Dendritic cell treated with granulocyte-macrophage colony-stimulating factor and Interleukin-4, amounts not matched to agents 40 ng/mL and 50 ng/mL, for 4 days (primary cell): ENCODE data around the gene CHST10.
"Not testable (repeated sequence)": the region's sequence is repeated elsewhere in the genome, so short reads cannot be mapped to it uniquely, and the experiment has no call there.

ENCODE experiments used
- H3K27ac Mint-ChIP-seq: one replicate; pipeline ENCODE4 v1.8.0; 2022; ENCODE audit warnings: mild to moderate bottlenecking, mixed read lengths
- H3K27me3 Mint-ChIP-seq: one replicate; pipeline ENCODE4 v1.8.0; 2022; ENCODE audit warnings: mild to moderate bottlenecking, mixed read lengths
- H3K36me3 Mint-ChIP-seq: one replicate; pipeline ENCODE4 v1.8.0; 2022; ENCODE audit warnings: low read depth, mixed read lengths
- H3K4me1 Mint-ChIP-seq: one replicate; pipeline ENCODE4 v1.8.0; 2022; ENCODE audit warnings: low read depth, mixed read lengths
- H3K4me3 Mint-ChIP-seq: one replicate; pipeline ENCODE4 v1.8.0; 2022; ENCODE audit warnings: mild to moderate bottlenecking, moderate library complexity, mixed read lengths
- H3K9me3 Mint-ChIP-seq: one replicate; pipeline ENCODE4 v1.8.0; 2022; ENCODE audit warnings: mixed read lengths
- intact Hi-C: fragments of 100-400 bp; cut with micrococcal nuclease; formaldehyde crosslinking; loops from one replicate; pipeline ENCODE4 v1.15.0; 2022

The CHST10 gene

GRCh38 chr2:100416935-100417710 lies at the start of gene CHST10:
Gene CHST10 (minus strand): TSS chr2:100417668. CDS start chr2:100406675, 10,993 bp downstream.
- H3K27me3 Mint-ChIP-seq: peaks cover 13% of the 10 kb centered on the region
- peak within 1 kb of the TSS; percentile 81 for H3K4me3 Mint-ChIP-seq
- no peaks in the 10 kb centered on the region for H3K9me3 Mint-ChIP-seq
- H3K4me1 Mint-ChIP-seq: peaks cover 43% of the 10 kb centered on the region
- H3K36me3 Mint-ChIP-seq: no peaks in the 10 kb centered on the region
- intact Hi-C loops: no loop called here
- peak within 1 kb of the TSS; percentile 67 for H3K27ac Mint-ChIP-seq

- Mint-ChIP-seq H3K27me3 (peaks cover 8% of the 10 kb centered on the region), H3K36me3 (no peaks in the 10 kb centered on the region), H3K4me1 (no peaks in the 10 kb centered on the region), H3K27ac (no peak overlapping the region), H3K9me3 (peaks cover 28% of the 10 kb centered on the region), H3K4me3 (no peak overlapping the region)
- intact Hi-C loops: no loop called here
Measured at GRCh38 chr2:100460904-100461530, 43.5 kb upstream of the CHST10 start.

- intact Hi-C loops, H3K36me3 Mint-ChIP-seq, H3K27ac Mint-ChIP-seq, H3K4me1 Mint-ChIP-seq, H3K4me3 Mint-ChIP-seq, H3K27me3 Mint-ChIP-seq: not testable (repeated sequence)
- H3K9me3 Mint-ChIP-seq: peaks cover 28% of the 10 kb centered on the region
Measured at GRCh38 chr2:100456357-100456756, 38.9 kb upstream of the CHST10 start.

- no peaks in the 10 kb centered on the region for H3K4me1 Mint-ChIP-seq
- intact Hi-C loops: no loop called here
- no peaks in the 10 kb centered on the region for H3K36me3 Mint-ChIP-seq
- no peak overlapping the region for H3K4me3 Mint-ChIP-seq
- H3K27me3 Mint-ChIP-seq: no peaks in the 10 kb centered on the region
- H3K9me3 Mint-ChIP-seq: peaks cover 11% of the 10 kb centered on the region
- H3K27ac Mint-ChIP-seq: no peak overlapping the region
Measured at GRCh38 chr2:100453853-100454252, 36.4 kb upstream of the CHST10 start.

GRCh38 chr2:100451734-100452133 lies 34.3 kb upstream of the CHST10 start:
- Mint-ChIP-seq H3K4me1 (no peaks in the 10 kb centered on the region), H3K36me3 (no peaks in the 10 kb centered on the region), H3K27me3 (no peaks in the 10 kb centered on the region), H3K4me3 (no peak overlapping the region), H3K9me3 (peaks cover 7% of the 10 kb centered on the region), H3K27ac (no peak overlapping the region)
- intact Hi-C loops: no loop called here

GRCh38 chr2:100451092-100451491 lies 33.6 kb upstream of the CHST10 start:
- Mint-ChIP-seq H3K9me3 (peaks cover under 1% of the 10 kb centered on the region), H3K4me1 (no peaks in the 10 kb centered on the region), H3K27me3 (no peaks in the 10 kb centered on the region), H3K27ac (no peak overlapping the region), H3K4me3 (no peak overlapping the region), H3K36me3 (no peaks in the 10 kb centered on the region)
- intact Hi-C loops: no loop called here

GRCh38 chr2:100446696-100447095 lies 29.2 kb upstream of the CHST10 start:
- Mint-ChIP-seq H3K4me1 (no peaks in the 10 kb centered on the region), H3K27me3 (peaks cover 2% of the 10 kb centered on the region), H3K4me3 (no peak overlapping the region), H3K9me3 (no peaks in the 10 kb centered on the region), H3K36me3 (no peaks in the 10 kb centered on the region), H3K27ac (no peak overlapping the region)
- intact Hi-C loops: no loop called here

GRCh38 chr2:100437751-100438150 lies 20.3 kb upstream of the CHST10 start:
- intact Hi-C loops: no loop called here
- H3K9me3 Mint-ChIP-seq: no peaks in the 10 kb centered on the region
- H3K27ac Mint-ChIP-seq: no peak overlapping the region
- no peak overlapping the region for H3K4me3 Mint-ChIP-seq
- H3K36me3 Mint-ChIP-seq: no peaks in the 10 kb centered on the region
- H3K4me1 Mint-ChIP-seq: no peaks in the 10 kb centered on the region
- H3K27me3 Mint-ChIP-seq: peaks cover 15% of the 10 kb centered on the region

GRCh38 chr2:100429726-100430125 lies 12.3 kb upstream of the CHST10 start:
- H3K9me3 Mint-ChIP-seq: peaks cover 9% of the 10 kb centered on the region
- H3K4me1 Mint-ChIP-seq: peaks cover 31% of the 10 kb centered on the region
- H3K27ac Mint-ChIP-seq: no peak overlapping the region
- no peaks in the 10 kb centered on the region for H3K36me3 Mint-ChIP-seq
- no peak overlapping the region for H3K4me3 Mint-ChIP-seq
- peaks cover 6% of the 10 kb centered on the region for H3K27me3 Mint-ChIP-seq
- intact Hi-C loops: loop anchor here (10.0 kb wide), 2 partner anchors 135 to 555 kb away; partner anchors contain the start of gene PDCL3

- peaks cover 32% of the 10 kb centered on the region for H3K4me1 Mint-ChIP-seq
- H3K4me3 Mint-ChIP-seq: no peak overlapping the region
- H3K27me3 Mint-ChIP-seq: peaks cover 5% of the 10 kb centered on the region
- no peak overlapping the region for H3K27ac Mint-ChIP-seq
- H3K9me3 Mint-ChIP-seq: peaks cover 9% of the 10 kb centered on the region
- intact Hi-C loops: loop anchor here (10.0 kb wide), 2 partner anchors 137 to 557 kb away; partner anchors contain the start of gene PDCL3
- no peaks in the 10 kb centered on the region for H3K36me3 Mint-ChIP-seq
Measured at GRCh38 chr2:100427627-100428258, 10.3 kb upstream of the CHST10 start.

GRCh38 chr2:100427111-100427510 lies 9.6 kb upstream of the CHST10 start:
- H3K4me1 Mint-ChIP-seq: peaks cover 37% of the 10 kb centered on the region
- H3K27me3 Mint-ChIP-seq: peaks cover 5% of the 10 kb centered on the region
- no peak overlapping the region for H3K4me3 Mint-ChIP-seq
- H3K27ac Mint-ChIP-seq: no peak overlapping the region
- no peaks in the 10 kb centered on the region for H3K36me3 Mint-ChIP-seq
- H3K9me3 Mint-ChIP-seq: peaks cover 9% of the 10 kb centered on the region
- intact Hi-C loops: loop anchor here (10.0 kb wide), 2 partner anchors 138 to 558 kb away; partner anchors contain the start of gene PDCL3

- intact Hi-C loops: loop anchor here (10.0 kb wide), 2 partner anchors 138 to 558 kb away; partner anchors contain the start of gene PDCL3
- H3K4me1 Mint-ChIP-seq: peaks cover 38% of the 10 kb centered on the region
- peaks cover 9% of the 10 kb centered on the region for H3K9me3 Mint-ChIP-seq
- H3K27me3 Mint-ChIP-seq: peaks cover 5% of the 10 kb centered on the region
- H3K36me3 Mint-ChIP-seq: no peaks in the 10 kb centered on the region
- peak overlapping the region; percentile 10 for H3K4me3 Mint-ChIP-seq
- peak overlapping the region; percentile 20 for H3K27ac Mint-ChIP-seq
Measured at GRCh38 chr2:100426384-100426720, 8.9 kb upstream of the CHST10 start.

- Mint-ChIP-seq H3K4me1 (peaks cover 44% of the 10 kb centered on the region), H3K27ac (peak overlapping the region; percentile 20), H3K9me3 (peaks cover 7% of the 10 kb centered on the region), H3K36me3 (no peaks in the 10 kb centered on the region), H3K27me3 (peaks cover 5% of the 10 kb centered on the region), H3K4me3 (peak overlapping the region; percentile 10)
- intact Hi-C loops: loop anchor here (10.0 kb wide), 2 partner anchors 139 to 559 kb away; partner anchors contain the start of gene PDCL3
Measured at GRCh38 chr2:100425573-100426383, 8.3 kb upstream of the CHST10 start.
